Daoy (cell line): ENCODE measurements around the gene HILPDA. TPM values are rescaled to one million over a fixed set of nuclear protein-coding genes. Genes with fewer than 3 reads are reported as not detected.
A peak's percentile ranks its signal among the peaks of the same experiment; 100 is the strongest.

Source experiments
- DNase-seq: peaks from one replicate; pipeline ENCODE4 v3.0.0-alpha.2; 2015; ENCODE audit warnings: low read depth
- total RNA-seq: library from RNA; depleted of rRNA; stranded (reverse); fragments of >200 nt; shearing (Covaris generic); gene quantifications from 2 replicates; pipeline ENCODE4 v1.2.3, GENCODE V29; 2014; rRNA removed

Gene HILPDA
- total RNA-seq, result 37.4 and 39.8 TPM in 2 replicates

DNA sequence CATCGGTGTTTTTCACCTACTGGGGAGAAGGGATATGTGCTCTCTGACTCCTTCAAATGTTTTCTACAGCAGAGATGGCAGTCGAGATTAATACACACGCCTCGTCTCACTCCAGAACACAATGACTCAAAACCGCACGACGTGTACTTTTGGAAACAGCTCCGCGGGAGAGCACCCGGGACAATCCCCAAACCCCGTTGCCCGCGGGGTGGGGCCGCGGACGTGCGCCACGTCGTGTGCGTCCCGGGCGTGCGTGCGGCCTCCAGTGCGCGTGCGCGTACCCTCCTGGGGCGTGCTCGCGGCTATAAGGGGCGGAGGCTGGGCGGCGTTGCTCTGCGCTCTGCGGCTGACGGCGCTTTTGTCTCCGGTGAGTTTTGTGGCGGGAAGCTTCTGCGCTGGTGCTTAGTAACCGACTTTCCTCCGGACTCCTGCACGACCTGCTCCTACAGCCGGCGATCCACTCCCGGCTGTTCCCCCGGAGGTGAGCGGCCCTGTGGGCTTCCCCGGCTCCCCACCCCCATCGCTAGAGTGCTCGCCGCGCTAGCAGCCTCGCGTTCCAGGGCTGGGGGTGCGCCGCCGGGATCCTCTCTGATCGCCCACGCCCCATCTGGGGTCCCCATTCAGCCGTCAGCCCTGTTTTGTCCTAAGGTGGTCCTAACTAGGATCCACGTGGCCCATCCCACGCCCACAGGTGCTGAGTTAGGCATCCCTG lies at the start of gene HILPDA:
Gene HILPDA (plus strand): TSS at position 336 of the 712 bp plus-strand sequence. CDS start 1,391 bp downstream, outside the sequence.
- peak; percentile 100 for DNase-seq

GRCh38 chr7:128406314-128407232 lies 49.1 kb upstream of the HILPDA start:
- DNase-seq, result no peak

DNA sequence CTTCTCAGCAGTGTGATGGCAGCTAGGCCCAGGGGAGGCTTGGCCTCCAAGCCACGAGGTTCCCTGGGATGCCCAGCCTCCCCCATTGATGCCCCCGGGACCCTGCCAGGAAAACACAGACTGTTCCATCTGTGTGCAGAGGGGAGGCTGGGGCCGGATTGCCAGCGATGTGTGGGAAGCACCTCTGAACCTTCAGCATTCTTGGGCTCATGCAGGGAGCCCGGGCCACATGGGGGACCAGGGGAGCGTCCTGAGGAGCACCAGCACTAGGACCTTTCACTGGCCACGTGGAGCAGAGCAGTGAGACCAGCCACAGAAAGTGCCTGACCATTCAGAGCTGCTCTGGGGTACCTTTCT lies 48.5 kb upstream of the HILPDA start:
- DNase-seq, result no peak

DNA sequence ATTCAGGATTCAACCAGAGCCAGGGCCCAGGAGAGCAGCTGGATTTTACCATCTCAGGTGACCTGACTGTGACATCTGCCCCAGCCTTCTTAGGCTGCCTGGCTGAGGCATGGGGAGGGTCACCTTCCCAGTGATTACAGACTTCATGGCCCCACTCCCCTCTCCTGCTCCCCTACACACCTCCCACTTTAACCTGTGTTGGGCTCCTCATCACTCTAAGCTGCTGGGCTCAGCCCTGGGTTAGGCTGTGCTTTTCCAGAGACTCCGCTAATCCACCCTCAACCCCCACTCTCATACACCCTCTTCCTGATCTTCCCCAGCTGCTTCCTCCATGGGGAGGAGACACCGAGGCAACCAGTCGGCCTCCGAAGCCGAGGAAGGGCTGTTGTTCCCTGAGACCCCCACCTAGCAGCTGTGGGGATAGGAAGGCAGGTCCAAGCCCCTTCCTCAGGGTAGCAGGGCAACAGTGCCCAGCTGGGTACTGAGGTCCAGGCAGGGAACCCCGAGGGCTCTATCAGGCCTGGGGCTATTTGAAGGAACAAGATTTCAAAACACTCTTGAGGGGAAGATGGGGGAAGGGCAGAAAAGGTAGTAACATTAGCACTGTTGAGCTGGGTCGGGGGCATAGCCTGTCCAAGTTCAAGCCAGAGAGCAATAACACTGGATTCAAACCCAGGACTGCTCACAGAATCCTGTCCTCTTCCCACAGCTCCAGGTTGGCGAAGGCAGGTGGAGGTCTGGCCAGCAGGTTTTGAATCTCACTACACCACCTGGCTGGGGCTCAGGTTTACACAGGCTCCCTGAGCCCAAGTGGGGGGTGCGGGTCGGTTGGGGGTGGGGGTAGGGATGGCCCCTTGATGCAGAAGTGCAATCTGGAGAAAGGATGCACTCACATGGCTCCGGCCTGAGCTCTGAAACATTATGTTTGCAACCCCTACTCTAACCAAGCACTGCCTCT lies 47.6 kb upstream of the HILPDA start:
- DNase-seq, result no peak

GRCh38 chr7:128408709-128409595 lies 46.7 kb upstream of the HILPDA start:
- DNase-seq, result no peak

- DNase-seq, result peak; percentile 95
These were observed 45.9 kb upstream of the HILPDA start, which contains the start of gene IMPDH1 for GRCh38 chr7:128409596-128410450. TSS of gene IMPDH1 (minus strand) at chr7:128409982. CDS start at chr7:128409901, 81 bp downstream.

DNA sequence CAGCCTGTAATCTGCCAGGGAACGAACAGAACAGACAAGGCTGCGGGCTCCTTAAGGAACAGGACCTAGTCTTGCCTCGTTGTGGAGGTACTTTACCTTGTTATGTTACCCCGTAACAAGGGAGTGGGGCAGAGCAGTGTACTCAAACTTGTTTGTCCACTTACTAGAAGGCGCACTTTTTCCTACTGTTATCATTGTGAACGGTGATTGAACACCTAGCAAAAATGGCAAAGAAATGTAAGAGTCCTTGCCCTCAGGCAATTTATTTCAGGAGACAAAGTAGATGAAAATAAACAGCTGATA lies 45.3 kb upstream of the HILPDA start:
- DNase-seq, result no peak

GRCh38 chr7:128415217-128415785 lies 40.4 kb upstream of the HILPDA start:
- no peak for DNase-seq

DNA sequence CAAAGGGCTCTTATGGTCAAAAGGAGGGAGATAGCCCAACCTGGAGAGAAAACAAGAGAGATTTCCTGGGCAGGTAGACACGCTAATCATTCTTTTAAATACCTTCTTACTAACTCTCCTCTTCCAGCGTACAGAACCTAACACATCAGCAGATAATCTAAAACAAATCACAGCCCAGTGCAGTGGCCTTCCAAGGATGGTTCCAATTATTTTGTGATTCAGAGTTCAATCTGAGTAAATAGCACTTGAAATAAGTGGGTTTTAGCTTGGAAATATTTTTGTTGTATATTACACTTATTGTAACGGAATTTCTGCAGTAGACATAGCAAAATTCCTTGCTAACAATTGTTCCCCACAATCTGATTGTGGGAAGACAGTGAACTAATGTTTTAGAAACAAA lies 38.6 kb upstream of the HILPDA start:
- no peak for DNase-seq

DNA sequence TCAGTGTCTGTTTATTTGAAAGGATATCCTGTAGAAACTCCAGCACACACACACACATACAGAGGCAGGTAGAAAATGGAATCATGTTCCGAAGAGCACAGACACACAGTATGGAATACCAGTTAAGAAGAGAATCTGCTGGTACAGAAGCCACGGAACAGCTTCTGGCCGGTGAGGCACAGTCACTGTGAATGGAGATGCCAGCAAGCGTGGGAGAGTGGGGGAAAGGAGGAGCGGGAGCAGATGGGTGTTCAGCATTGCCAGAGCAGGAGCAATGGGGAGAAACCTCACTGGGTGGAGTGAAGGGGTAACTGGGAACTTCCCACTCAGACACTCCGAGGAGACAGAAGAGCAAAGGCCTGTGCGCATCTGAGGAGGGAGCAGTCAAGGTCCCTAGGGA lies 36.4 kb upstream of the HILPDA start:
- DNase-seq, result no peak

- no peak for DNase-seq
These were observed 34.9 kb upstream of the HILPDA start for GRCh38 chr7:128420773-128421172.

GRCh38 chr7:128421384-128421783 lies 34.3 kb upstream of the HILPDA start:
- no peak for DNase-seq

DNA sequence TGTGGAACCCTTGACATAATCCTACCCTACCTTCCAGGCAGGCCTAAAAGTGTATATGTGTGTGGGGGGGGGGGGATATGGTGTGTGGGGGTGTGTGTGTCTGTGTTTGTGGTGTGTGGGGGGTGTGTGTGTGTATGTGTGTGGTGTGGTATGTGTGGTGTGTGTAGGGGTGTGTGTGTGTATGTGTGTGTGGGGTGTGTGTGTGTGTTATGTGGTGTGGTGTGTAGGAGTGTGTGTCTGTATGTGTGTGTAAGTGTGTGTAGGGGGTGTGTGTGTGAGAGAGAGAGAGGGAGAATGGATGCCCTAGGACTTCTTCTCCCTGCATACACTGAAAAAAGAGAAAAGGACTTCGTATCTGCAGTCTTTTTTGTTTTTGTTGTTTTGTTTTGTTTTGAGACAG lies 33.6 kb upstream of the HILPDA start:
- no peak for DNase-seq

DNA sequence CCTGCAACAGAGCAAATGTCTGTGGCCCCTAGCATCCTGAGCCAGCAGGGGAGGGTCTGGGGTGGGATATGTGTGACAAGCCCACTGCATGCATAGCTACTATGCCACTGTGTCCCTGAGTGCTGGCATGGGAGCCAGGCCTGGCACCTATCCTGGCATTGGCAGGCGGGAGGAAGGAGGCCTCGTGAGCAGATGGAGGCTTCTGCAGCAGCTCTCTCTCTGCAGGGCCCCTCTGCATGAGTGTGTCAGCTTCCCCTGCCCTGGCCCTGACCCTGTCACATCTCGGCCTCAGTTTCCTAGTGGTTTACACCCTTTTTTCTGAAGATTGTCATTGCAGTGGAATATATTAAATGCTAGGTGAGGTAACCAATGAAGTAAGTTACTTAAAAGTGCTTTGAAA lies 32.8 kb upstream of the HILPDA start:
- DNase-seq, result no peak

DNA sequence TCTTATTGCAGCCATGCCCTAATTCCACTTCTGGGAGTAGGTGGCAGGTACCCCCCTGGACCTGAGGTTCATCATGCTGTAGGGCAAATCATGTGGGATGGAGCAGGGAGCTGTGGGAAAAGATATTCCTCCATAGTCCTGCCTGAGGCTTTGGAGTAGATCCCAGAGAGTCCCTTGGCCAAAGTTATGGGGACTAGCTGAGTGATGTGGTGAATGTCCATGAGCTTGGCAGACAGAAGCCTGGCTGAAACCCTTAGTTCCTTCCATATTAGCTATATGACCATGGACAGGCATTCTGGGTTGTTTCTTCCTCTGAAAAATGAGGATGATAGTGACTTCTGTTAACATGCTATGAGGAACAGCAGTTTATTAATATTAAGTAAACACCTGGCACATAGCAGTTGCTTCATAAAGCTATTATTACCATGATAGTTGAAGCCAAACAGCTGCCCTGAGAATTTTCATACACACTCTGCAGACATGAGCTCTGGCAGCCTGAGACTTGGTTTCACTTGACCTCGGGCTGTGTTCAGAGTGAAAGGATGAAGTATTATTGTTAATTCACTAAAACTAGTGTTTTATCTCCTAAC lies 30.9 kb upstream of the HILPDA start:
- DNase-seq, result no peak

DNA sequence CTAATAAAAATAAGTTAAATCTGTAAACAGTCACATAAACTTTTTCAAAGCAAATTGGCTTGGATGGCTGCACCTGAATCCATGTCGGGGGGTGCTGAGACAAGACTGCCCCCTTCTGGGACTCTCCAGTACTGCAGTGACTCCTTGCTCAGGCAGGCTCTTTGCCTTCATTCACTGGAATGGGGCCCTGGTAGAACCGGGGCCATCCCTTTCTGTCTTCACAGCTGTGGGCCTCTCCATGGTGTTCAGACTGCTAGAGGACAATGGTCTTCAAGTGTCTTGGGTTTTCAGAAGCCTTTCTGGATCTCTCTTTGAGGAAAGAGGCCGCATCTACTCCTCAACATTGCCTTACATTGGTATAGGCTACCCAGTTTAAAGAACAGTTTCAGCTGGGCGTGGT lies 29.8 kb upstream of the HILPDA start:
- peak; percentile 75 for DNase-seq

DNA sequence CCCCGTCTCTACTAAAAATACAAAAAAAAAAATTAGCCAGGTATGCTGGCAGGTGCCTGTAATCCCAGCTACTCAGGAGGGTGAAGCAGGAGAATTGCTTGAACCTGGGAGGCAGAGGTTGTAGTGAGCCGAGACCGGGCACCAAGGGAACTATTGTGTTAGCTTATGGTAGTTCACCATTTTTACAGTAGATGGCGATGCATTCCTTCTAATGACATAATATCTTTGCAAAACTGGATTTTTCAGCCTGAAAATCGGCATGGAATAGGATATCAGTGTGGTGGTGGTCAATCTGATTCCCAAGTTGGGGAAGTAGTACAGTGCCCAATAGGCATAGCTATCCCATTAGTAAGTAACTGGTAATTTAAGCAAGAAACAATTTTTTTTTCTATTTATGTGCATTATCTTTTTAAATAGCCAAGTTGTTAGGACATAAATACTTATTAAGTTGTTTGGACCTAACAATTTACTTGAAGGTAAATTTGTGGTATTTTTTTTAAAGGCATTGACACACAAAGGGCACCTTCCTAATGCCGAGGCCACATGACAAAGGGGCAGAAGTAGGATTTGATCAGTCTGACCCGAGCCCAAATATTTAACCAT lies 28.3 kb upstream of the HILPDA start:
- peak; percentile 68 for DNase-seq

GRCh38 chr7:128430207-128430606 lies 25.5 kb upstream of the HILPDA start:
- DNase-seq, result no peak

GRCh38 chr7:128431221-128431620 lies 24.5 kb upstream of the HILPDA start:
- DNase-seq, result peak; percentile 89
